KMS-11 (cell line): ENCODE results near the gene TCHP.

ENCODE experiments used
- H2AFZ ChIP-seq: fragments of 200-600 bp; sonication (generic); 2 replicates; pipeline ENCODE4 v1.6.1; 2016; ENCODE audit warnings: antibody characterized with exemption, mixed run types, low read depth
- H3K27ac ChIP-seq: fragments of 200-600 bp; sonication (generic); 2 replicates; pipeline ENCODE4 v1.6.1; 2016; ENCODE audit warnings: mild to moderate bottlenecking, mixed run types
- H3K27me3 ChIP-seq: fragments of 200-600 bp; sonication (generic); 2 replicates; pipeline ENCODE4 v1.6.1; 2017; ENCODE audit warnings: mild to moderate bottlenecking, low read depth, mixed run types, moderate library complexity; ENCODE audit not compliant: insufficient read depth
- H3K36me3 ChIP-seq: fragments of 200-600 bp; sonication (generic); 2 replicates; pipeline ENCODE4 v1.6.1; 2017; ENCODE audit warnings: mild to moderate bottlenecking, mixed run types; ENCODE audit not compliant: insufficient read depth
- H3K4me1 ChIP-seq: fragments of 200-600 bp; sonication (generic); 2 replicates; pipeline ENCODE4 v1.6.1; 2016; ENCODE audit warnings: mild to moderate bottlenecking, low read depth, mixed run types; ENCODE audit not compliant: poor library complexity, severe bottlenecking
- H3K4me2 ChIP-seq: fragments of 200-600 bp; sonication (generic); 2 replicates; pipeline ENCODE4 v1.7.0; 2016; ENCODE audit warnings: mild to moderate bottlenecking, mixed run types
- H3K4me3 ChIP-seq: fragments of 200-600 bp; sonication (generic); IDR thresholded peaks from 2 replicates; pipeline ENCODE4 v1.6.1; 2017; ENCODE audit warnings: low read depth, low read length, mixed read lengths; ENCODE audit not compliant: insufficient read depth
- H3K79me2 ChIP-seq: fragments of 200-600 bp; sonication (generic); 2 replicates; pipeline ENCODE4 v1.6.1; 2016; ENCODE audit warnings: low read depth, mixed run types; ENCODE audit not compliant: insufficient read depth
- H3K9ac ChIP-seq: fragments of 200-600 bp; sonication (generic); 2 replicates; pipeline ENCODE4 v1.6.1; 2016; ENCODE audit warnings: mild to moderate bottlenecking, mixed run types
- H4K20me1 ChIP-seq: fragments of 200-600 bp; sonication (generic); 2 replicates; pipeline ENCODE4 v1.6.1; 2016; ENCODE audit warnings: mild to moderate bottlenecking, mixed run types; ENCODE audit not compliant: insufficient read depth
- TF ChIP-seq, protein P1 (sequence below): fragments of 200-600 bp; sonication (generic); conservative IDR thresholded peaks from 2 replicates; pipeline ENCODE4 v1.6.1; 2017; ENCODE audit warnings: low read depth, mild to moderate bottlenecking, antibody characterized with exemption, low read length, moderate library complexity, mixed read lengths

Gene TCHP

DNA sequence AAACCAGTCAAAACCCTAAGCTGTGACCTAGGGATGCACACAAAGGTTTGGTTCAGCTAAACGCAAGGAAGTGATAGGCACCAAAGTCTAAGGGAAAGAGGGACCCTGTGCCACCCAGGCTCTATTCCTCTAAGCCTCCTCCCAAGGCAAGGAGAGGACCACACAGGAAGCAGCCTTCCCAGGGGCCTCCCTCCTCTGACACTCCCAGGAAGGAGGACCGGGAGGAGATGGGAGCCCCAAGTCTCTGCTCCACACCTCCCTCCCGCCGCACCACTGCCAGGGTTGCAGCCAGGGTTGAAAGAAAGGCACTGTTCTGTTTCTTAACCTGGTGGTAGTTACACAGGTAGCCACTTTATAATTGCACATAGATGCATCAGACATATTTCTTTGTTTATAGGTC, 21.9 kb downstream of the TCHP start:
- TF ChIP-seq, protein P1, sequence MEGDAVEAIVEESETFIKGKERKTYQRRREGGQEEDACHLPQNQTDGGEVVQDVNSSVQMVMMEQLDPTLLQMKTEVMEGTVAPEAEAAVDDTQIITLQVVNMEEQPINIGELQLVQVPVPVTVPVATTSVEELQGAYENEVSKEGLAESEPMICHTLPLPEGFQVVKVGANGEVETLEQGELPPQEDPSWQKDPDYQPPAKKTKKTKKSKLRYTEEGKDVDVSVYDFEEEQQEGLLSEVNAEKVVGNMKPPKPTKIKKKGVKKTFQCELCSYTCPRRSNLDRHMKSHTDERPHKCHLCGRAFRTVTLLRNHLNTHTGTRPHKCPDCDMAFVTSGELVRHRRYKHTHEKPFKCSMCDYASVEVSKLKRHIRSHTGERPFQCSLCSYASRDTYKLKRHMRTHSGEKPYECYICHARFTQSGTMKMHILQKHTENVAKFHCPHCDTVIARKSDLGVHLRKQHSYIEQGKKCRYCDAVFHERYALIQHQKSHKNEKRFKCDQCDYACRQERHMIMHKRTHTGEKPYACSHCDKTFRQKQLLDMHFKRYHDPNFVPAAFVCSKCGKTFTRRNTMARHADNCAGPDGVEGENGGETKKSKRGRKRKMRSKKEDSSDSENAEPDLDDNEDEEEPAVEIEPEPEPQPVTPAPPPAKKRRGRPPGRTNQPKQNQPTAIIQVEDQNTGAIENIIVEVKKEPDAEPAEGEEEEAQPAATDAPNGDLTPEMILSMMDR, result no peak
- H3K4me3 ChIP-seq, result no peak overlapping the region
- H3K36me3 ChIP-seq, result no peaks in the 10 kb centered on the region
- H2AFZ ChIP-seq, result no peak overlapping the region
- H3K27me3 ChIP-seq, result no peaks in the 10 kb centered on the region
- H4K20me1 ChIP-seq, result no peaks in the 10 kb centered on the region
- no peak overlapping the region for H3K27ac ChIP-seq
- no peaks in the 10 kb centered on the region for H3K4me1 ChIP-seq
- no peaks in the 10 kb centered on the region for H3K79me2 ChIP-seq
- H3K4me2 ChIP-seq, result no peak overlapping the region
- no peak overlapping the region for H3K9ac ChIP-seq

DNA sequence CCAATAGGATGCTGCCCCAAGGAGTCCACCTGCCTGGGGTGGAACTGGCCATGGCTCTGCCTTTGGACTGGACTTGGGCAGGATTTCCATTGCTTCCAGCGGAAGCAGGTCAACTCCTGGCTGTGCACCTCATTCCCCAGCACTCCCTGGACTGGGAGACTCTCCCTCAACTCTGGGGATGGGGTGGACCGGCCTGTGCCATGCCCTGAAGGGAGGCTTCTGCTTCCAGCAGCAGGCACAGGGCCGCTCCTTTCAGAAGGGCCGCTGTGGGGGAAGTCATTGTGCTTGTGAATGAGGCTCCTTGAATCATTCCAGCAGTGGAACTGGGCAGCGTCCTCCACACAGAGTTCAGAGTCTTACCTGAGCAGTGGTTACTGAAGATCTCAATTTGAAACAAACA, 23.0 kb downstream of the TCHP start:
- H4K20me1 ChIP-seq, result no peaks in the 10 kb centered on the region
- H3K4me1 ChIP-seq, result no peaks in the 10 kb centered on the region
- H3K9ac ChIP-seq, result no peak overlapping the region
- no peaks in the 10 kb centered on the region for H3K36me3 ChIP-seq
- H3K27ac ChIP-seq, result no peak overlapping the region
- H3K79me2 ChIP-seq, result no peaks in the 10 kb centered on the region
- no peak overlapping the region for H2AFZ ChIP-seq
- no peak overlapping the region for H3K4me3 ChIP-seq
- no peaks in the 10 kb centered on the region for H3K27me3 ChIP-seq
- TF ChIP-seq, protein P1, result no peak
- H3K4me2 ChIP-seq, result no peak overlapping the region

DNA sequence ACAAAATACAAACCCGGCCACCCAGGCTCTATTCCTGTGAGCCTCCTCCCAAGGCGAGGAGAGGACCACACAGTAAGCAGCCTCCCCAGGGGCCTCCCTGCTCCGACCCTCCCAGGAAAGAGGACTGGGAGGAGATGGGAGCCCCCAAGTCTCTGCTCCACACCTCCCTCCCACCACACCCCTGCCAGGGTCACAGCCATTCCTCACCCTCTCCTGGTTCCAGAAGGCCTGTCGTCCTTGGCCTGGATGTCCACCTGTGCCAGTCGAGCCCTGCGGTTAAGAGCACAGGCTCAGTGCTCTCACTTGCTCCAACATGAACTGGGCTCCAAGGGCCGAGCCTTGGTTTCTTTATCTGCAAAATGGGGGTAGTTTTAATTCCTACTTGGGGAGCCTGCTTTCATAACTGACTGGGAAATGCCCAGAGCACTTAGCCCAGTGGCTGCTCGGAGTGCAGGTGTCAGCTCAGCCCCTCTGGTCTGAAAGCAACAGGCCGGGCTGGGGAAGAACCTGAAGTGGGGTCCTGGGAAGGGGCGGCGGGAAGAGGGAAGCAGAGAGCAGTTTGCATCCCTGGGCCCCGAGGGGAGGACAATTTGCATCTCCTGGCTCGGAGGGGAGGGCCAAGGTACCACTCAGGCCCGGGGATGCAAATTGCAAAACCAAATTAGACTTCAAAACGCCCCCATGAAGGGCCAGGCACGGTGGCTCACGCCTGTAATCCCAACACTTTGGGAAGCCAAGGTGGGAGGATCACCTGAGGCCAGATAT, 23.6 kb downstream of the TCHP start:
- Histone ChIP-seq H3K9ac (no peak overlapping the region), H2AFZ (no peak overlapping the region), H3K36me3 (no peaks in the 10 kb centered on the region), H3K4me3 (no peak overlapping the region), H4K20me1 (no peaks in the 10 kb centered on the region), H3K27me3 (no peaks in the 10 kb centered on the region), H3K4me1 (no peaks in the 10 kb centered on the region), H3K4me2 (no peak overlapping the region), H3K79me2 (no peaks in the 10 kb centered on the region), H3K27ac (no peak overlapping the region)
- TF ChIP-seq, protein P1, result no peak

DNA sequence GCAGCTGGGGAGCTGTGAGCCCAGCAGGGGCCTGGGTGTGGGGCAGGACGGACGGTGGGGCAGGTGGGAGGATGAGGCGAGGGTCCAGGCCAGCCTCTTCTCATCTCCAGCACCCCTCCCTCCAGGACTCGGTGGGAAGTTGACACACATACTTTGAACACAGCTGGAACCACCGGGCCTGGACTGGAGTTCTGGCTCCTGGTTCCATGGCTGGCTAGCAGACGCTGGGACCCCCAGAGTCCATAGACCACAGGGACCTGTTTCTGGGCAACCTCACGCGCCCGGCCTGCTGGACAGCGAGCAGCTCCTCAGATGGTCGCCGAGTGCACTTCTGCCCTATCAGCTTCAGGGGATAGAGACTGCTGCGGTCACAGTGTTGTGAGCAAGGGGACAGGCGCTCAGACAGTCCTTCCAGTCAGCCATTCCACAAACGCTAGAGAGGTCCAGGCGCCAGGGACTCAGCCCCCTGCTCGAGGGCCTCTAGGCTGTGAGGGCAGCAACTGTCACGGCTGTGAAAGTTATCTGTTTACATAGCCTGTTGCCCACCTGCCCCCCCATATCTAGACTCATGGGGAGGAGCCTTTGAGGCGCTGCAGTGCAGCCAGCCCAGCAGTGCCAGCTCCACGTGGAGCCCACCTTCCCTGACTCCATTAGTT, 25.2 kb downstream of the TCHP start:
- Histone ChIP-seq H3K36me3 (no peaks in the 10 kb centered on the region), H2AFZ (no peak overlapping the region), H3K4me1 (no peaks in the 10 kb centered on the region)

More for the DNA sequence above, 25.2 kb downstream of the TCHP start:
- no peak overlapping the region for H3K4me2 ChIP-seq
- TF ChIP-seq, protein P1, result no peak
- no peaks in the 10 kb centered on the region for H3K27me3 ChIP-seq
- H3K27ac ChIP-seq, result no peak overlapping the region
- H3K9ac ChIP-seq, result no peak overlapping the region
- H3K4me3 ChIP-seq, result no peak overlapping the region
- no peaks in the 10 kb centered on the region for H3K79me2 ChIP-seq
- H4K20me1 ChIP-seq, result no peaks in the 10 kb centered on the region
